SK-N-SH treated with all-trans-retinoic acid at 6 μM for 48 hours (cell line): Measurements from ENCODE around the gene ULK4.

ENCODE experiments used
- TCF4 ChIP-seq: fragments of 250-450 bp; sonication (Bioruptor Pico); IDR thresholded peaks from 2 replicates; pipeline ENCODE4 v1.8.0; 2021; ENCODE audit warnings: mild to moderate bottlenecking, moderate library complexity, borderline replicate concordance
- ZC3H10 ChIP-seq: fragments of 250-450 bp; sonication (Bioruptor Pico); IDR thresholded peaks from 2 replicates; pipeline ENCODE4 v1.5.1; 2021; ENCODE audit warnings: mild to moderate bottlenecking, moderate library complexity
- ZFP30 ChIP-seq: fragments of 450-650 bp; formaldehyde crosslinking; IDR thresholded peaks from 2 replicates; pipeline ENCODE4 v1.5.0; 2022; ENCODE audit warnings: mild to moderate bottlenecking, moderate library complexity

DNA sequence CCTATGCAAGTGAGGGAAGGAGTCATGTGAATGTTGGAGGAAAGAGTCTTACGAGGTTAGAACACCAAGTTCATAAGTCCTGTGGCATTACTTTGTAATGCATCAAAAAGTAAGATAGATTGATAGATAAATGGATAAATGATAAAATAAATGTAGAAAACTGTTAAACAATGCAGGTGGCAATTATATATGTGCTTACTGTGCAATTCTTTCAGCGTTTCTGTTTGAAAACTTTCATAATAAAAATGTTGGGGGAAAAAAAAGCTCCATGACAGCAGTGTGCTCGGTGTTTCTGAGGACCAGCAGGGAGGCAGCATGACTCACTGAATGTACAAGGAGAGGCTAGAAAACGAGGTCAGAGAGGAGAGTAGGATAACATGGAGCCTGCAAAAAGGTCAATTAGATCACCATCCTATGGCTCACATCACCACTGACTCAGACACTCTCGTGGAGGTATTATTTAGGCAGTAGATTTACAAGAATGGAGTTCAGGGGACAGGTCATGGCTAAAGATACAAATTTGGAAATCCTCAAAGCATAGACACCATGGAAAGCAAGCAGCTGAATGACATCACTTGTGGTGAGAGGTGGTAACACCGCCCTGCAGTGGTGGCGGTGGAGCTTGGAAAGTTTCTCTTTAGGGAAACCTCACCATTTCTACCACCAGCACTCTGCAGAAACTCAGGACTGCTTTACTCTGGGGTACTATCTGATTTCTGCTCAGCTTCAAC lies 542.8 kb downstream of the ULK4 start:
- no peak for TF ChIP-seq ZC3H10 (CRISPR knock-in tag)
- no peak for TF ChIP-seq ZFP30
- TF ChIP-seq TCF4 (CRISPR knock-in tag), result no peak
